H54 (cell line): Measurements from ENCODE around the gene FOXK2.
"Not testable (repeated sequence)": the region's sequence is repeated elsewhere in the genome, so short reads cannot be mapped to it uniquely, and the experiment has no call there.

ENCODE experiments used
- DNase-seq: peaks from one replicate; pipeline ENCODE4 v3.0.0; 2011; ENCODE audit warnings: low spot score, mixed read lengths; ENCODE audit not compliant: insufficient read length
- FAIRE-seq: peaks from 3 replicates; lab custom pipeline; 2011; peaks lifted over from hg19 to GRCh38; lab: Jason Lieb, UNC
- POLR2A ChIP-seq: IDR thresholded peaks from 2 replicates; pipeline ENCODE4 v1.6.1; 2011; ENCODE audit warnings: low read depth, mild to moderate bottlenecking, low read length

Gene FOXK2

GRCh38 chr17:82574041-82574440, 54.5 kb downstream of the FOXK2 start:
- DNase-seq (no peak), FAIRE-seq (no peak)
- no peak for TF ChIP-seq POLR2A

GRCh38 chr17:82575581-82576221, 56.2 kb downstream of the FOXK2 start:
- not testable (repeated sequence) for DNase-seq, FAIRE-seq

- no peak for DNase-seq
- no peak for FAIRE-seq
Measured at GRCh38 chr17:82577300-82577699, 57.8 kb downstream of the FOXK2 start.

GRCh38 chr17:82579969-82580368, 60.4 kb downstream of the FOXK2 start:
- FAIRE-seq, DNase-seq: not testable (repeated sequence)

More at GRCh38 chr17:82577300-82577699, 57.8 kb downstream of the FOXK2 start:
- TF ChIP-seq POLR2A, result no peak

GRCh38 chr17:82582213-82582612, 62.7 kb downstream of the FOXK2 start:
- no peak for FAIRE-seq
- no peak for DNase-seq
- TF ChIP-seq POLR2A, result no peak

GRCh38 chr17:82582709-82583108, 63.2 kb downstream of the FOXK2 start:
- FAIRE-seq (no peak), DNase-seq (no peak)
- no peak for TF ChIP-seq POLR2A

- DNase-seq (no peak), FAIRE-seq (no peak)
- TF ChIP-seq POLR2A, result no peak
Measured at GRCh38 chr17:82583720-82584234, 64.2 kb downstream of the FOXK2 start.

GRCh38 chr17:82585935-82586575, 66.5 kb downstream of the FOXK2 start:
- not testable (repeated sequence) for FAIRE-seq, DNase-seq

- FAIRE-seq (no peak), DNase-seq (no peak)
- TF ChIP-seq POLR2A, result no peak
Measured at GRCh38 chr17:82586576-82587233, 67.2 kb downstream of the FOXK2 start.

GRCh38 chr17:82587234-82588086, 67.9 kb downstream of the FOXK2 start:
- TF ChIP-seq POLR2A, result no peak
- FAIRE-seq (no peak), DNase-seq (no peak)

- no peak for TF ChIP-seq POLR2A
- FAIRE-seq (no peak), DNase-seq (no peak)
Measured at GRCh38 chr17:82588266-82589175, 69.0 kb downstream of the FOXK2 start.

GRCh38 chr17:82589851-82590180, 70.3 kb downstream of the FOXK2 start:
- no peak for TF ChIP-seq POLR2A
- no peak for FAIRE-seq

GRCh38 chr17:82590216-82590615, 70.7 kb downstream of the FOXK2 start:
- TF ChIP-seq POLR2A, result no peak

More at GRCh38 chr17:82589851-82590180, 70.3 kb downstream of the FOXK2 start:
- DNase-seq, result no peak

More at GRCh38 chr17:82590216-82590615, 70.7 kb downstream of the FOXK2 start:
- FAIRE-seq, result no peak
- DNase-seq, result no peak
